Muscle layer of duodenum (tissue), 2 donors: ENCODE data around the gene VSTM2B.

Source experiments
- H3K27ac ChIP-seq: one replicate; pipeline ENCODE4 v1.7.0; 2013; ENCODE audit warnings: mild to moderate bottlenecking, low read length
- H3K27me3 ChIP-seq: one replicate; pipeline ENCODE4 v1.7.0; 2013; ENCODE audit warnings: low read depth, mild to moderate bottlenecking, control low read depth, low read length
- H3K36me3 ChIP-seq, 2 donors: one replicate each; pipeline ENCODE4 v1.7.0; 2013; ENCODE audit warnings: low read length in 2 of 2, control low read depth in 1 of 2, mild to moderate bottlenecking in 1 of 2; ENCODE audit not compliant: insufficient read depth in 2 of 2, control insufficient read depth in 1 of 2
- H3K4me1 ChIP-seq, 2 donors: one replicate each; pipeline ENCODE4 v1.7.0; 2013; ENCODE audit warnings: low read length in 2 of 2, mild to moderate bottlenecking in 2 of 2, control low read depth in 1 of 2, moderate library complexity in 1 of 2; ENCODE audit not compliant: insufficient read depth in 2 of 2, control insufficient read depth in 1 of 2
- H3K4me3 ChIP-seq, 2 donors: one replicate each; pipeline ENCODE4 v1.7.0; 2013; ENCODE audit warnings: low read length in 2 of 2, low read depth in 1 of 2, mild to moderate bottlenecking in 1 of 2
- H3K9me3 ChIP-seq, 2 donors: one replicate each; pipeline ENCODE4 v1.7.0; 2013; ENCODE audit warnings: low read length in 2 of 2, control low read depth in 1 of 2, mild to moderate bottlenecking in 1 of 2; ENCODE audit not compliant: control insufficient read depth in 1 of 2
- donor health status: healthy.

VSTM2B gene

GRCh38 chr19:29527500-29528328 lies 1.9 kb downstream of the VSTM2B start:
- peak overlapping the region in 1 of 2 donors; percentile 65 for H3K4me3 ChIP-seq
- no peak overlapping the region for H3K27ac ChIP-seq
- no peaks in the 10 kb centered on the region for H3K9me3 ChIP-seq
- no peaks in the 10 kb centered on the region for H3K36me3 ChIP-seq
- H3K27me3 ChIP-seq, result peaks cover 47% of the 10 kb centered on the region
- peaks cover 0 to 51% of the 10 kb centered on the region in 2 donors for H3K4me1 ChIP-seq

GRCh38 chr19:29528350-29528945 lies 2.7 kb downstream of the VSTM2B start:
- Histone ChIP-seq H3K36me3 (no peaks in the 10 kb centered on the region), H3K4me1 (peaks cover 0 to 51% of the 10 kb centered on the region in 2 donors), H3K4me3 (peak overlapping the region in 1 of 2 donors; percentile 65), H3K27me3 (peaks cover 46% of the 10 kb centered on the region), H3K9me3 (no peaks in the 10 kb centered on the region), H3K27ac (no peak overlapping the region)

- no peaks in the 10 kb centered on the region for H3K36me3 ChIP-seq
- H3K9me3 ChIP-seq, result no peaks in the 10 kb centered on the region
- no peak overlapping the region for H3K27ac ChIP-seq
- H3K4me1 ChIP-seq, result peaks cover 0 to 51% of the 10 kb centered on the region in 2 donors
- peak overlapping the region in 1 of 2 donors; percentile 65 for H3K4me3 ChIP-seq
- H3K27me3 ChIP-seq, result peaks cover 40% of the 10 kb centered on the region
These were observed 3.3 kb downstream of the VSTM2B start for GRCh38 chr19:29528946-29529645.

- Histone ChIP-seq H3K27ac (no peak overlapping the region), H3K4me1 (peaks cover 0 to 47% of the 10 kb centered on the region in 2 donors), H3K4me3 (no peak overlapping the region), H3K9me3 (no peaks in the 10 kb centered on the region), H3K27me3 (peaks cover 40% of the 10 kb centered on the region), H3K36me3 (no peaks in the 10 kb centered on the region)
These were observed 4.1 kb downstream of the VSTM2B start for GRCh38 chr19:29529646-29530539.

GRCh38 chr19:29530540-29531457 lies 5.0 kb downstream of the VSTM2B start:
- no peaks in the 10 kb centered on the region for H3K9me3 ChIP-seq
- no peak overlapping the region for H3K4me3 ChIP-seq
- H3K4me1 ChIP-seq, result peaks cover 0 to 40% of the 10 kb centered on the region in 2 donors
- peaks cover 40% of the 10 kb centered on the region for H3K27me3 ChIP-seq
- no peak overlapping the region for H3K27ac ChIP-seq
- no peaks in the 10 kb centered on the region for H3K36me3 ChIP-seq

- H3K4me1 ChIP-seq, result peaks cover 0 to 34% of the 10 kb centered on the region in 2 donors
These were observed 5.7 kb downstream of the VSTM2B start for GRCh38 chr19:29531458-29532025.

GRCh38 chr19:29532097-29532496 lies 6.3 kb downstream of the VSTM2B start:
- peaks cover 0 to 28% of the 10 kb centered on the region in 2 donors for H3K4me1 ChIP-seq
- H3K36me3 ChIP-seq, result no peaks in the 10 kb centered on the region
- no peak overlapping the region for H3K4me3 ChIP-seq
- H3K9me3 ChIP-seq, result no peaks in the 10 kb centered on the region
- H3K27me3 ChIP-seq, result peaks cover 34% of the 10 kb centered on the region
- no peak overlapping the region for H3K27ac ChIP-seq

More at GRCh38 chr19:29531458-29532025, 5.7 kb downstream of the VSTM2B start:
- Histone ChIP-seq H3K36me3 (no peaks in the 10 kb centered on the region), H3K27ac (no peak overlapping the region), H3K4me3 (no peak overlapping the region), H3K27me3 (peaks cover 40% of the 10 kb centered on the region), H3K9me3 (no peaks in the 10 kb centered on the region)

GRCh38 chr19:29532956-29533355 lies 7.2 kb downstream of the VSTM2B start:
- peaks cover 28% of the 10 kb centered on the region for H3K27me3 ChIP-seq
- no peak overlapping the region for H3K27ac ChIP-seq
- no peak overlapping the region for H3K4me3 ChIP-seq

GRCh38 chr19:29533578-29534544 lies 8.1 kb downstream of the VSTM2B start:
- Histone ChIP-seq H3K4me1 (peaks cover 0 to 12% of the 10 kb centered on the region in 2 donors), H3K27me3 (peaks cover 19% of the 10 kb centered on the region), H3K36me3 (no peaks in the 10 kb centered on the region), H3K9me3 (no peaks in the 10 kb centered on the region), H3K4me3 (no peak overlapping the region), H3K27ac (no peak overlapping the region)

More at GRCh38 chr19:29532956-29533355, 7.2 kb downstream of the VSTM2B start:
- Histone ChIP-seq H3K4me1 (peaks cover 0 to 21% of the 10 kb centered on the region in 2 donors), H3K36me3 (no peaks in the 10 kb centered on the region), H3K9me3 (no peaks in the 10 kb centered on the region)
